SU-DHL-6 (cell line): ENCODE results near the gene CYP2W1.

ENCODE experiments used
- H2AFZ ChIP-seq: fragments of 200-600 bp; sonication (generic); 2 replicates; pipeline ENCODE4 v1.6.1; 2014; ENCODE audit warnings: low read depth, mild to moderate bottlenecking, moderate library complexity, mixed read lengths, antibody characterized with exemption, low read length; ENCODE audit not compliant: severe bottlenecking
- H3F3A ChIP-seq: fragments of 200-600 bp; shearing (Covaris generic); 2 replicates; pipeline ENCODE4 v1.6.0; 2016; ENCODE audit warnings: antibody characterized with exemption, mild to moderate bottlenecking; ENCODE audit not compliant: insufficient read depth
- H3K27ac ChIP-seq: fragments of 200-600 bp; sonication (generic); 2 replicates; pipeline ENCODE4 v1.5.1; 2016; ENCODE audit warnings: low read depth, mild to moderate bottlenecking, low read length, moderate library complexity, mixed read lengths
- H3K27me3 ChIP-seq: fragments of 200-600 bp; sonication (generic), shearing (Covaris generic); 2 replicates; pipeline ENCODE4 v1.6.0; 2014; ENCODE audit warnings: mild to moderate bottlenecking, low read length
- H3K36me3 ChIP-seq: fragments of 200-600 bp; sonication (generic); 2 replicates; pipeline ENCODE4 v1.6.1; 2014; ENCODE audit warnings: mild to moderate bottlenecking, low read length, mixed read lengths
- H3K4me2 ChIP-seq: fragments of 300-600, 200-600 bp; shearing (Covaris generic), sonication (generic); 2 replicates; pipeline ENCODE4 v1.6.0; 2014; ENCODE audit warnings: low read length, low read depth, mild to moderate bottlenecking; ENCODE audit not compliant: poor library complexity, severe bottlenecking
- H3K4me3 ChIP-seq: fragments of 200-600 bp; sonication (generic); 2 replicates; pipeline ENCODE4 v1.5.1; 2014; ENCODE audit warnings: antibody characterized with exemption, low read length, mild to moderate bottlenecking, mixed read lengths; ENCODE audit not compliant: insufficient read depth, poor library complexity, severe bottlenecking
- H3K79me2 ChIP-seq: fragments of 200-600 bp; sonication (generic); 2 replicates; pipeline ENCODE4 v1.6.1; 2014; ENCODE audit warnings: mild to moderate bottlenecking, low read length, moderate library complexity; ENCODE audit not compliant: insufficient read depth
- H3K9ac ChIP-seq: fragments of 200-600 bp; sonication (generic); 2 replicates; pipeline ENCODE4 v1.7.0; 2014; ENCODE audit warnings: mild to moderate bottlenecking, low read length
- H3K9me2 ChIP-seq: fragments of 200-600 bp; sonication (generic); replicated peaks from 2 replicates; pipeline ENCODE4 v1.6.1; 2014; ENCODE audit warnings: low read length; ENCODE audit not compliant: insufficient read depth
- H3K9me3 ChIP-seq: fragments of 200-600 bp; sonication (generic); 2 replicates; pipeline ENCODE4 v1.6.1; 2014; ENCODE audit warnings: low read length, mixed read lengths; ENCODE audit not compliant: insufficient read depth
- H4K20me1 ChIP-seq: fragments of 200-600 bp; sonication (generic); 2 replicates; pipeline ENCODE4 v1.6.1; 2014; ENCODE audit warnings: low read depth, mild to moderate bottlenecking, antibody characterized with exemption, low read length, moderate library complexity, mixed read lengths
- EZH2phosphoT487 ChIP-seq: fragments of 200-600 bp; sonication (generic), shearing (Covaris generic); conservative IDR thresholded peaks from 2 replicates; pipeline ENCODE4 v1.6.1; 2018; ENCODE audit warnings: mild to moderate bottlenecking, antibody characterized with exemption, low read length, moderate library complexity, mixed read lengths
- TF ChIP-seq, protein P1 (sequence below): fragments of 200-600 bp; sonication (generic); IDR thresholded peaks from one replicate; pipeline ENCODE4 v1.5.1; 2017; ENCODE audit warnings: antibody characterized with exemption, mild to moderate bottlenecking, low read length, moderate library complexity; ENCODE audit not compliant: insufficient read depth, poor library complexity, severe bottlenecking

Gene CYP2W1

GRCh38 chr7:961546-962400 is 21.2 kb upstream of the CYP2W1 start:
- Histone ChIP-seq H3K27me3 (no peaks in the 10 kb centered on the region), H3K36me3 (no peaks in the 10 kb centered on the region), H2AFZ (no peak overlapping the region), H3K4me3 (no peak overlapping the region), H3K9ac (no peak overlapping the region), H4K20me1 (no peaks in the 10 kb centered on the region), H3K9me2 (no peaks in the 10 kb centered on the region), H3K27ac (no peak overlapping the region), H3K4me2 (no peak overlapping the region), H3K79me2 (no peaks in the 10 kb centered on the region), H3K9me3 (no peaks in the 10 kb centered on the region), H3F3A (peaks cover 7% of the 10 kb centered on the region; the same call in 1 of the 2 replicates)
- TF ChIP-seq EZH2phosphoT487 = no peak
- TF ChIP-seq, protein P1, sequence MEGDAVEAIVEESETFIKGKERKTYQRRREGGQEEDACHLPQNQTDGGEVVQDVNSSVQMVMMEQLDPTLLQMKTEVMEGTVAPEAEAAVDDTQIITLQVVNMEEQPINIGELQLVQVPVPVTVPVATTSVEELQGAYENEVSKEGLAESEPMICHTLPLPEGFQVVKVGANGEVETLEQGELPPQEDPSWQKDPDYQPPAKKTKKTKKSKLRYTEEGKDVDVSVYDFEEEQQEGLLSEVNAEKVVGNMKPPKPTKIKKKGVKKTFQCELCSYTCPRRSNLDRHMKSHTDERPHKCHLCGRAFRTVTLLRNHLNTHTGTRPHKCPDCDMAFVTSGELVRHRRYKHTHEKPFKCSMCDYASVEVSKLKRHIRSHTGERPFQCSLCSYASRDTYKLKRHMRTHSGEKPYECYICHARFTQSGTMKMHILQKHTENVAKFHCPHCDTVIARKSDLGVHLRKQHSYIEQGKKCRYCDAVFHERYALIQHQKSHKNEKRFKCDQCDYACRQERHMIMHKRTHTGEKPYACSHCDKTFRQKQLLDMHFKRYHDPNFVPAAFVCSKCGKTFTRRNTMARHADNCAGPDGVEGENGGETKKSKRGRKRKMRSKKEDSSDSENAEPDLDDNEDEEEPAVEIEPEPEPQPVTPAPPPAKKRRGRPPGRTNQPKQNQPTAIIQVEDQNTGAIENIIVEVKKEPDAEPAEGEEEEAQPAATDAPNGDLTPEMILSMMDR = no peak

- Histone ChIP-seq H2AFZ (no peak overlapping the region), H3K9ac (no peak overlapping the region), H3K36me3 (no peaks in the 10 kb centered on the region), H3K27ac (no peak overlapping the region), H3K27me3 (no peaks in the 10 kb centered on the region), H4K20me1 (no peaks in the 10 kb centered on the region), H3K9me3 (no peaks in the 10 kb centered on the region), H3K9me2 (no peaks in the 10 kb centered on the region), H3K4me2 (no peak overlapping the region), H3K79me2 (no peaks in the 10 kb centered on the region), H3F3A (peaks cover 7% of the 10 kb centered on the region; the same call in 1 of the 2 replicates), H3K4me3 (no peak overlapping the region)
- TF ChIP-seq EZH2phosphoT487 = no peak
- TF ChIP-seq, protein P1 = no peak
Observed at GRCh38 chr7:962401-963081, 20.4 kb upstream of the CYP2W1 start.

GRCh38 chr7:963236-964078 is 19.5 kb upstream of the CYP2W1 start:
- Histone ChIP-seq H3K27me3 (no peaks in the 10 kb centered on the region), H3K79me2 (no peaks in the 10 kb centered on the region), H2AFZ (no peak overlapping the region), H3F3A (peaks cover 7% of the 10 kb centered on the region; the same call in 1 of the 2 replicates), H3K9ac (no peak overlapping the region), H3K4me3 (no peak overlapping the region), H3K4me2 (no peak overlapping the region), H3K9me3 (no peaks in the 10 kb centered on the region), H3K36me3 (no peaks in the 10 kb centered on the region), H4K20me1 (no peaks in the 10 kb centered on the region), H3K9me2 (no peaks in the 10 kb centered on the region), H3K27ac (no peak overlapping the region)
- TF ChIP-seq, protein P1 = no peak
- no peak for TF ChIP-seq EZH2phosphoT487
